Endothelial cell of umbilical vein (primary cell): ENCODE measurements around the gene OR6K3. TPM values are rescaled to one million over a fixed set of nuclear protein-coding genes. Genes with fewer than 3 reads are reported as not detected.

Source experiments
- BruUV-seq: library from RNA; stranded (reverse); fragments of 400-500 nt; replicated peaks from 2 replicates; lab custom pipeline; 2021; lab: Mats Ljungman, UMichigan
- CTCF ChIA-PET: fragments of 300-600, 350-600 bp; sonication (Branson Sonifier 250); formaldehyde crosslinking; loops from one replicate; lab custom pipeline; 2021; ENCODE audit warnings: antibody characterized with exemption, inconsistent platforms; lab: Charles Lee
- POLR2A ChIA-PET: fragments of 300-600, 350-600 bp; sonication (Branson Sonifier 250); formaldehyde crosslinking; loops from one replicate; lab custom pipeline; 2021; ENCODE audit warnings: antibody characterized with exemption, inconsistent platforms; lab: Charles Lee
- DNase-seq: peaks from one replicate; pipeline ENCODE4 v3.0.0-alpha.2; 2011; ENCODE audit warnings: low read depth, low spot score
- FAIRE-seq: peaks from 2 replicates; lab custom pipeline; 2011; peaks lifted over from hg19 to GRCh38; lab: Jason Lieb, UNC
- H2AFZ ChIP-seq: 2 replicates; pipeline ENCODE4 v1.6.0; 2012; ENCODE audit warnings: low read depth, low read length, control low read depth, inconsistent platforms
- H3K27ac ChIP-seq: 2 replicates; pipeline ENCODE4 v1.5.1; 2011; ENCODE audit warnings: low read depth, mild to moderate bottlenecking, control low read depth, low read length, moderate library complexity; ENCODE audit not compliant: insufficient read depth
- H3K27me3 ChIP-seq, 2 experiments: 2 replicates each; pipeline versions ENCODE4 v1.6.0 to v1.6.1; 2011; ENCODE audit warnings: low read length in 2 of 2, mixed read lengths in 1 of 2; ENCODE audit not compliant: control insufficient read depth in 2 of 2, insufficient read depth in 2 of 2
- H3K36me3 ChIP-seq, 2 experiments: 2 replicates in 1 of 2; 3 replicates in 1 of 2; pipeline ENCODE4 v1.5.1; 2011; ENCODE audit warnings: low read length in 2 of 2, mild to moderate bottlenecking in 1 of 2, moderate library complexity in 1 of 2; ENCODE audit not compliant: control insufficient read depth in 2 of 2, insufficient read depth in 2 of 2; ENCODE audit errors: extremely low read depth in 1 of 2
- H3K4me1 ChIP-seq: 3 replicates; pipeline ENCODE4 v1.5.1; 2011; ENCODE audit warnings: mild to moderate bottlenecking, low read length; ENCODE audit not compliant: control insufficient read depth, insufficient read depth; ENCODE audit errors: extremely low read depth
- H3K4me2 ChIP-seq: 2 replicates; pipeline ENCODE4 v1.6.1; 2011; ENCODE audit warnings: low read length, control low read depth, mixed read lengths; ENCODE audit not compliant: insufficient read depth
- H3K4me3 ChIP-seq, 3 experiments: fragments of 200-600 bp in 1 of 3; sonication (generic), shearing (Covaris generic) in 1 of 3; replicated peaks in 1 of 3; 2 replicates each; pipeline ENCODE4 v1.5.1; 2011 to 2016; ENCODE audit warnings: control low read depth in 3 of 3, low read length in 3 of 3, mild to moderate bottlenecking in 2 of 3, inconsistent platforms in 1 of 3, low read depth in 1 of 3, moderate library complexity in 1 of 3; ENCODE audit not compliant: insufficient read depth in 1 of 3
- H3K79me2 ChIP-seq: 2 replicates; pipeline ENCODE4 v1.6.0; 2012; ENCODE audit warnings: low read length, inconsistent platforms; ENCODE audit not compliant: control insufficient read depth, insufficient read depth
- H3K9ac ChIP-seq: replicated peaks from 2 replicates; pipeline ENCODE3; 2011; ENCODE audit warnings: low read length, control low read depth; ENCODE audit not compliant: insufficient read depth; ENCODE audit errors: extremely low read depth
- H3K9me1 ChIP-seq: replicated peaks from 3 replicates; pipeline ENCODE4 v1.6.0; 2011; ENCODE audit warnings: mild to moderate bottlenecking, low read length; ENCODE audit not compliant: control insufficient read depth, insufficient read depth; ENCODE audit errors: extremely low read depth
- H3K9me3 ChIP-seq: replicated peaks from 2 replicates; pipeline ENCODE4 v1.5.1; 2012; ENCODE audit warnings: low read length, inconsistent platforms; ENCODE audit not compliant: control insufficient read depth, insufficient read depth
- H4K20me1 ChIP-seq: replicated peaks from 2 replicates; pipeline ENCODE3; 2011; ENCODE audit warnings: mild to moderate bottlenecking, low read length; ENCODE audit not compliant: control insufficient read depth, insufficient read depth; ENCODE audit errors: extremely low read depth
- CTCF ChIP-seq, 2 donors: IDR thresholded peaks; 1 replicate in 1 of 2; 2 replicates in 1 of 2; pipeline ENCODE4 v1.5.1; 2011; ENCODE audit warnings: low read length in 2 of 2, mild to moderate bottlenecking in 2 of 2, moderate library complexity in 2 of 2, control low read depth in 1 of 2, inconsistent platforms in 1 of 2, low read depth in 1 of 2; ENCODE audit not compliant: insufficient read depth in 1 of 2; ENCODE audit errors: extremely low read depth in 1 of 2
- FOS ChIP-seq: IDR thresholded peaks from 2 replicates; pipeline ENCODE4 v1.6.1; 2011; ENCODE audit warnings: mild to moderate bottlenecking, low read length, moderate library complexity, borderline replicate concordance; ENCODE audit not compliant: insufficient read depth
- GATA2 ChIP-seq: IDR thresholded peaks from 2 replicates; pipeline ENCODE4 v1.7.0; 2011; ENCODE audit warnings: low read depth, mild to moderate bottlenecking, moderate library complexity, mixed read lengths, low read length; ENCODE audit not compliant: insufficient read length, insufficient read depth
- JUN ChIP-seq: IDR thresholded peaks from 2 replicates; pipeline ENCODE4 v1.6.1; 2011; ENCODE audit warnings: borderline replicate concordance, low read depth; ENCODE audit not compliant: insufficient read length, insufficient read depth
- MAX ChIP-seq: IDR thresholded peaks from 2 replicates; pipeline ENCODE4 v1.6.1; 2011; ENCODE audit not compliant: insufficient read depth, insufficient read length
- POLR2A ChIP-seq: IDR thresholded peaks from 2 replicates; pipeline ENCODE4 v1.6.1; 2012; ENCODE audit warnings: low read depth, mild to moderate bottlenecking, control low read depth, low read length
- dilution Hi-C: fragments of 300-500 bp; cut with MboI; formaldehyde crosslinking; loops from one replicate; pipeline ENCODE4 v1.15.0; 2019; ENCODE audit warnings: low sequenced_read_pairs; ENCODE audit not compliant: extremely low pct_ligation_motif_present
- intact Hi-C: fragments of 100-400 bp; cut with micrococcal nuclease; formaldehyde crosslinking; loops from one replicate; pipeline ENCODE4 v1.10.0; 2022
- polyA plus RNA-seq, 4 experiments: library from polyadenylated mRNA; depleted of rRNA in 3 of 4; stranded (reverse) in 3 of 4; unstranded in 1 of 4; fragments of >200 nt; gene quantifications; 2 replicates each; pipeline versions ENCODE4 v1.2.1 to v1.2.3, GENCODE V29; 2011 to 2012; ENCODE audit warnings: missing spikeins in 1 of 4
- total RNA-seq: library from RNA; stranded (reverse); gene quantifications from 2 replicates; pipeline ENCODE4 v1.2.3, GENCODE V29; 2021

Gene OR6K3
- total and polyA plus RNA-seq, 2 donors (not counting 3 experiments of a cell fraction or from before 2014, with no cell fraction given) = not detected

GRCh38 chr1:158674302-158674701, 46.2 kb downstream of the OR6K3 start:
- H3K27me3 ChIP-seq = no peaks in the 10 kb centered on the region
- intact Hi-C loops (no loop called here), dilution Hi-C loops (no loop called here)
- no peaks in the 10 kb centered on the region for H4K20me1 ChIP-seq
- POLR2A ChIA-PET = no interaction called here
- no peak overlapping the region for H3K9ac ChIP-seq
- H3K36me3 ChIP-seq = no peaks in the 10 kb centered on the region
- H3K4me2 ChIP-seq = no peak overlapping the region
- no peaks in the 10 kb centered on the region for H3K9me1 ChIP-seq
- FAIRE-seq = no peak
- H3K27ac ChIP-seq = no peak overlapping the region
- H3K79me2 ChIP-seq = no peaks in the 10 kb centered on the region
- no TSS peak for BruUV-seq
- CTCF ChIA-PET = no interaction called here
- no peak overlapping the region for H2AFZ ChIP-seq
- no peak for TF ChIP-seq CTCF (IDR thresholded peaks at IDR 0.05; ENCODE audit: extremely low read depth in 1 of 2, insufficient read depth in 1 of 2, low read depth in 1 of 2, low read length in 2 of 2)
- no peak for TF ChIP-seq JUN
- TF ChIP-seq POLR2A = no peak
- no peak for TF ChIP-seq GATA2
- no peak for TF ChIP-seq FOS
- TF ChIP-seq MAX = no peak
- no peak for DNase-seq
- no peak overlapping the region for H3K4me3 ChIP-seq
- H3K4me1 ChIP-seq = no peaks in the 10 kb centered on the region
- H3K9me3 ChIP-seq = no peaks in the 10 kb centered on the region

Other genes with a start within 250 kb of the OR6K3 start
- gene OR10R2, start 248.5 kb downstream of the OR6K3 start, total RNA-seq = not detected in 2 replicates
- not detected in 2 replicates for gene OR10R2, start 248.5 kb downstream of the OR6K3 start, polyA plus RNA-seq
- not detected in 2 replicates for gene OR6Y1, start 166.3 kb downstream of the OR6K3 start, total RNA-seq
- gene OR6Y1, start 166.3 kb downstream of the OR6K3 start, polyA plus RNA-seq = not detected in 2 replicates
- gene OR6P1, start 150.1 kb downstream of the OR6K3 start, total RNA-seq = not detected in 2 replicates
- not detected in 2 replicates for gene OR6P1, start 150.1 kb downstream of the OR6K3 start, polyA plus RNA-seq
- gene OR10X1, start 140.8 kb downstream of the OR6K3 start, total RNA-seq = not detected in 2 replicates
- not detected in 2 replicates for gene OR10X1, start 140.8 kb downstream of the OR6K3 start, polyA plus RNA-seq
- gene OR10Z1, start 115.5 kb downstream of the OR6K3 start, total RNA-seq = not detected in 2 replicates
- not detected in 2 replicates for gene OR10Z1, start 115.5 kb downstream of the OR6K3 start, polyA plus RNA-seq
- gene SPTA1, start 34.0 kb downstream of the OR6K3 start, total RNA-seq = 0.48 and 0.84 TPM in 2 replicates
- 0.01 and 0.11 TPM in 2 replicates for gene SPTA1, start 34.0 kb downstream of the OR6K3 start, polyA plus RNA-seq
- gene OR6K2, start 20.1 kb downstream of the OR6K3 start, total RNA-seq = not detected in 2 replicates
- not detected in 2 replicates for gene OR6K2, start 20.1 kb downstream of the OR6K3 start, polyA plus RNA-seq
- gene OR6K6, start 34.0 kb upstream of the OR6K3 start, total RNA-seq = not detected in 2 replicates
- not detected in 2 replicates for gene OR6K6, start 34.0 kb upstream of the OR6K3 start, polyA plus RNA-seq
- gene OR6N1, start 51.5 kb upstream of the OR6K3 start, total RNA-seq = not detected in 2 replicates
- gene OR6N1, start 51.5 kb upstream of the OR6K3 start, polyA plus RNA-seq = not detected in 2 replicates
- not detected in 2 replicates for gene OR6N2, start 60.5 kb upstream of the OR6K3 start, total RNA-seq
- gene OR6N2, start 60.5 kb upstream of the OR6K3 start, polyA plus RNA-seq = not detected in 2 replicates
- not detected in 2 replicates for gene MNDA, start 110.6 kb upstream of the OR6K3 start, total RNA-seq
- gene MNDA, start 110.6 kb upstream of the OR6K3 start, polyA plus RNA-seq = not detected in 2 replicates
- not detected in 2 replicates for gene PYHIN1, start 210.8 kb upstream of the OR6K3 start, total RNA-seq
- not detected in 2 replicates for gene PYHIN1, start 210.8 kb upstream of the OR6K3 start, polyA plus RNA-seq